DND-41 (cell line): ENCODE data around the gene ADAMTSL4.
A peak's percentile ranks its signal among the peaks of the same experiment; 100 is the strongest.

ENCODE experiments used
- EZH2 ChIP-seq: IDR thresholded peaks from 3 replicates; pipeline ENCODE4 v1.6.1; 2012; ENCODE audit warnings: borderline replicate concordance, low read depth, mild to moderate bottlenecking, moderate library complexity, low read length, inconsistent platforms; ENCODE audit not compliant: severe bottlenecking
- TF ChIP-seq, protein P1 (sequence below): IDR thresholded peaks from 2 replicates; pipeline ENCODE4 v1.5.1; 2012; ENCODE audit warnings: borderline replicate concordance, low read length, moderate library complexity, mild to moderate bottlenecking; ENCODE audit not compliant: poor library complexity, severe bottlenecking; ENCODE audit errors: extremely low read depth

DNA sequence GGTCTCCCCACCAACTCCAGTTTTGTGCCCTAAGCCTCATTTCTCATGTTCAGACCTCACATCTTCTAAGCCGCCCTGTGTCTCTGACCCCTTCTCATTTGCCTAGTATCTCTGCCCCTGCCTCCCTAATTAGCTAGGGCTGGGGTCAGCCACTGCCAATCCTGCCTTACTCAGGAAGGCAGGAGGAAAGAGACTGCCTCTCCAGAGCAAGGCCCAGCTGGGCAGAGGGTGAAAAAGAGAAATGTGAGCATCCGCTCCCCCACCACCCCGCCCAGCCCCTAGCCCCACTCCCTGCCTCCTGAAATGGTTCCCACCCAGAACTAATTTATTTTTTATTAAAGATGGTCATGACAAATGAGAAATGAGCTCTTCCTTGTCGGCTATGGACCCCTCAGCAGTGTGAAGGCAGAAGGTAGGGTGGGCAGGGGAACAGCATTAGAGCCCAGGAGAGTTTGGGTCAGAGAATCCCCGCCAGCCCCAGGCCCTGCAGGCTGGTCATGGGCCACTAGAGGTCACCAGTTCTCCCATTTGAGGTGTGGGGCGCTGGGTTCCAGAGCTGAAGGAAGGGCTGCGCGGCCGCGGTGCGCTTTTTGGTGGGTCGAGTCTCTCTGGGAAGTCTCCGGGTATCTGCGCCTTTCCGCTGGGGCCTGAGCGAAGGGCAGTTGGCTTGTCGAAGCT, 11.5 kb downstream of the ADAMTSL4 start:
- TF ChIP-seq, protein P1, sequence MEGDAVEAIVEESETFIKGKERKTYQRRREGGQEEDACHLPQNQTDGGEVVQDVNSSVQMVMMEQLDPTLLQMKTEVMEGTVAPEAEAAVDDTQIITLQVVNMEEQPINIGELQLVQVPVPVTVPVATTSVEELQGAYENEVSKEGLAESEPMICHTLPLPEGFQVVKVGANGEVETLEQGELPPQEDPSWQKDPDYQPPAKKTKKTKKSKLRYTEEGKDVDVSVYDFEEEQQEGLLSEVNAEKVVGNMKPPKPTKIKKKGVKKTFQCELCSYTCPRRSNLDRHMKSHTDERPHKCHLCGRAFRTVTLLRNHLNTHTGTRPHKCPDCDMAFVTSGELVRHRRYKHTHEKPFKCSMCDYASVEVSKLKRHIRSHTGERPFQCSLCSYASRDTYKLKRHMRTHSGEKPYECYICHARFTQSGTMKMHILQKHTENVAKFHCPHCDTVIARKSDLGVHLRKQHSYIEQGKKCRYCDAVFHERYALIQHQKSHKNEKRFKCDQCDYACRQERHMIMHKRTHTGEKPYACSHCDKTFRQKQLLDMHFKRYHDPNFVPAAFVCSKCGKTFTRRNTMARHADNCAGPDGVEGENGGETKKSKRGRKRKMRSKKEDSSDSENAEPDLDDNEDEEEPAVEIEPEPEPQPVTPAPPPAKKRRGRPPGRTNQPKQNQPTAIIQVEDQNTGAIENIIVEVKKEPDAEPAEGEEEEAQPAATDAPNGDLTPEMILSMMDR, result peak; percentile 94
- TF ChIP-seq EZH2, result no peak
